Measurements from ENCODE around the gene EXOSC2. TPM values are rescaled to one million over a fixed set of nuclear protein-coding genes. Genes with fewer than 3 reads are reported as not detected.

EXOSC2 gene
- total and polyA plus RNA-seq, 2 donors (not counting 1 experiment from before 2014, with no cell fraction given): 22.0 to 29.6 TPM

DNA sequence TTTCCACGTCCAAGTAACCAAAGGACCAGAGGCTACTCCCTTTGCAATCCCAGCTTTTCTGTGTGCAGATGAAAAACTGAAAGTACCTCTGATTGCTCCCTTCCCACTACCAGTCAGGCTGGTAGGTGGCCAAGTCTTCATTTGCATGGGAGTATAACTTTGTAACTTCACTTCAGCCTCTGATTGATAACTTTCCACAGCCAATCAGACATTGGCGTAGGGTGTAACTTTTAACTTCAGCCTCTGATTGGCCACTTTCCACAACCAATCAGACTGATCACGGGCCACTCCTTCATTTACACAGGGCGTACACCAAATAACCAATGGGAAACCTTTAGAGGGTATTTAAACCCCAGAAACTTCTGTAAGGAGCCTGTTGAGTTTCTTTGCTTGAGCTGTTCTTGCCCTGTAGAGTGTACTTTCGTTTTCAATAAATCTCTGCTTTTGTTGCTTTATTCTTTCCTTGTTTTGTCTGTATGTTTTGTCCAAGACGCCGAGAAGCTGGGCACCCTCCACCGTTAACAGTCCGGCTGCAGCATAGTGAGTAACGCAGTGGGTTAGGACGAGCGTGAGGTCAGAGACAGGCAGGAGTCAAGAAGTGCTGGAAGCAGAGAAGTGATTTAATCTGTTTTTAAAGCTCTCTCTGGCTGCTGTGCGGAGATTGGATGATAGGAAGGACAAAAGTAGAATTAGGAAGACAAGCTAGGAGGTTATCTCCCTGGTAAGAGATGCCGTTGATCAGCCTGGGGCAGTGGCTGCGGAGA is 3.5 kb upstream of the EXOSC2 start:
- H3K4me1 ChIP-seq (ENCODE audit: control insufficient read depth, extremely low read depth, insufficient read depth, low read length): peaks cover 2% of the 10 kb centered on the region
- peak overlapping the region; percentile 74 for H2AFZ ChIP-seq (ENCODE audit: low read length)
- H3K9me3 ChIP-seq (ENCODE audit: control insufficient read depth, insufficient read depth, low read depth, low read length): no peaks in the 10 kb centered on the region
- peak; percentile 97 to 99 for DNase-seq (ENCODE audit: low read depth in 2 of 2)
- H3K79me2 ChIP-seq (ENCODE audit: control insufficient read depth, insufficient read depth, low read length): peaks cover 15% of the 10 kb centered on the region
- H3K36me3 ChIP-seq (ENCODE audit: control insufficient read depth, insufficient read depth, low read length): peaks cover 1% of the 10 kb centered on the region
- no peak for TF ChIP-seq EZH2 (IDR thresholded peaks at IDR 0.05; ENCODE audit: low read length, missing control alignments)
- TF ChIP-seq, protein P1, sequence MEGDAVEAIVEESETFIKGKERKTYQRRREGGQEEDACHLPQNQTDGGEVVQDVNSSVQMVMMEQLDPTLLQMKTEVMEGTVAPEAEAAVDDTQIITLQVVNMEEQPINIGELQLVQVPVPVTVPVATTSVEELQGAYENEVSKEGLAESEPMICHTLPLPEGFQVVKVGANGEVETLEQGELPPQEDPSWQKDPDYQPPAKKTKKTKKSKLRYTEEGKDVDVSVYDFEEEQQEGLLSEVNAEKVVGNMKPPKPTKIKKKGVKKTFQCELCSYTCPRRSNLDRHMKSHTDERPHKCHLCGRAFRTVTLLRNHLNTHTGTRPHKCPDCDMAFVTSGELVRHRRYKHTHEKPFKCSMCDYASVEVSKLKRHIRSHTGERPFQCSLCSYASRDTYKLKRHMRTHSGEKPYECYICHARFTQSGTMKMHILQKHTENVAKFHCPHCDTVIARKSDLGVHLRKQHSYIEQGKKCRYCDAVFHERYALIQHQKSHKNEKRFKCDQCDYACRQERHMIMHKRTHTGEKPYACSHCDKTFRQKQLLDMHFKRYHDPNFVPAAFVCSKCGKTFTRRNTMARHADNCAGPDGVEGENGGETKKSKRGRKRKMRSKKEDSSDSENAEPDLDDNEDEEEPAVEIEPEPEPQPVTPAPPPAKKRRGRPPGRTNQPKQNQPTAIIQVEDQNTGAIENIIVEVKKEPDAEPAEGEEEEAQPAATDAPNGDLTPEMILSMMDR (conservative IDR thresholded peaks at IDR 0.05 in 1 of 2, IDR thresholded peaks at IDR 0.05 in 1 of 2; ENCODE audit: low read depth in 1 of 2, low read length in 2 of 2): no peak
- H3K4me2 ChIP-seq (ENCODE audit: extremely low read depth, insufficient read depth, low read length): peak overlapping the region; percentile 90
- H3K27me3 ChIP-seq (ENCODE audit: control insufficient read depth, insufficient read depth, low read length): no peaks in the 10 kb centered on the region
- no peaks in the 10 kb centered on the region for H4K20me1 ChIP-seq (ENCODE audit: control insufficient read depth, extremely low read depth, insufficient read depth, low read length)
- H3K27ac ChIP-seq (ENCODE audit: insufficient read depth, low read length): peak overlapping the region; percentile 63
- H3K9ac ChIP-seq (ENCODE audit: insufficient read depth, low read length): no peak overlapping the region
- peak overlapping the region; percentile 51 to 66 (median 60) for H3K4me3 ChIP-seq (replicated peaks in 1 of 4; ENCODE audit: control extremely low read depth in 1 of 4, insufficient read depth in 1 of 4, low read depth in 3 of 4, low read length in 4 of 4)

DNA sequence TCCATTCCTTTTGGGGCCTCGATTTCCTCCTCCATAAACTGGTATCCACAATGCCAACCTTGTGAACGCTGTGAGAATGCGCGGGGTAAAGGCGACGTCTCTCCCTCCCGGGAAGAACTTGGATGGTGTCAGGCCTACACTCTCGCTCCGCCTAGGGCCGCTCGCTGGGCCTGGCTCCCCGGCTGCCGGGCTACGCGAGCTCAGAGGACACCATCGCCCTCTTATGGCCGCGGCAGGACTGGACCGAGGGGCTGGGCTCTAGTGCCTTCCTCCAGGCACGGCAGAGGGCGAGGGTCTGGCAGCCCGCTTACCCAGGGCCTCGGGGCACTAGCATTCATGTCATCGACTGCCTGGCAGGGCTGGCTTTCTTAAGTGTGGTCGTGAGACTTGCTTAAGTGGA is 1.3 kb upstream of the EXOSC2 start:
- H3K4me3 ChIP-seq (replicated peaks in 1 of 4; ENCODE audit: control extremely low read depth in 1 of 4, insufficient read depth in 1 of 4, low read depth in 3 of 4, low read length in 4 of 4): no peak overlapping the region

DNA sequence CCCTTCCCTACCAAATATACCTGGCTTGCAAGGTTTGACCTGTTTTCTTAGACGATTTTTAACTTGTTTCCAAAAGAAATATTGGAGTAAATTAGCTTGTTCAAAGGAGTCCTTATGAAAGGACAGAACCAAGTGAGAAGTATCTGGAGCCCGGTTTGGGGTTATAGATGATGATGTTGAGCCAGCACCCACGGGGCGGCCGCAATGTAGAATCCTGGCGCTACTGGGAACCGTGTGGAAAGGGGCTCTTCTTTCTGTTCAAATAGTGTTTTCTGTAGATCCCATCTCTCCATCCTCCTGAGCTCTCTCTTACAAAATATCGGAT is 517 bp upstream of the EXOSC2 start:
- peak overlapping the region; percentile 91 for H2AFZ ChIP-seq (ENCODE audit: low read length)
- H3K36me3 ChIP-seq (ENCODE audit: control insufficient read depth, insufficient read depth, low read length): peaks cover 8% of the 10 kb centered on the region
- H3K27me3 ChIP-seq (ENCODE audit: control insufficient read depth, insufficient read depth, low read length): no peaks in the 10 kb centered on the region
- peaks cover 3% of the 10 kb centered on the region for H3K4me1 ChIP-seq (ENCODE audit: control insufficient read depth, extremely low read depth, insufficient read depth, low read length)
- peaks cover 33% of the 10 kb centered on the region for H3K79me2 ChIP-seq (ENCODE audit: control insufficient read depth, insufficient read depth, low read length)
- TF ChIP-seq, protein P1 (conservative IDR thresholded peaks at IDR 0.05 in 1 of 2, IDR thresholded peaks at IDR 0.05 in 1 of 2; ENCODE audit: low read depth in 1 of 2, low read length in 2 of 2): no peak
- TF ChIP-seq EZH2 (IDR thresholded peaks at IDR 0.05; ENCODE audit: low read length, missing control alignments): no peak
- no peaks in the 10 kb centered on the region for H3K9me3 ChIP-seq (ENCODE audit: control insufficient read depth, insufficient read depth, low read depth, low read length)
- peak overlapping the region; percentile 46 to 73 (median 66) for H3K4me3 ChIP-seq (replicated peaks in 1 of 4; ENCODE audit: control extremely low read depth in 1 of 4, insufficient read depth in 1 of 4, low read depth in 3 of 4, low read length in 4 of 4)
- H3K4me2 ChIP-seq (ENCODE audit: extremely low read depth, insufficient read depth, low read length): peak overlapping the region; percentile 91
- DNase-seq (ENCODE audit: low read depth in 2 of 2): no peak
- peak overlapping the region; percentile 54 for H3K27ac ChIP-seq (ENCODE audit: insufficient read depth, low read length)
- H4K20me1 ChIP-seq (ENCODE audit: control insufficient read depth, extremely low read depth, insufficient read depth, low read length): no peaks in the 10 kb centered on the region
- H3K9ac ChIP-seq (ENCODE audit: insufficient read depth, low read length): no peak overlapping the region

More for the DNA sequence above, 1.3 kb upstream of the EXOSC2 start:
- Histone ChIP-seq H3K4me1 (ENCODE audit: control insufficient read depth, extremely low read depth, insufficient read depth, low read length) (peaks cover 3% of the 10 kb centered on the region), H3K9me3 (ENCODE audit: control insufficient read depth, insufficient read depth, low read depth, low read length) (no peaks in the 10 kb centered on the region), H3K27ac (ENCODE audit: insufficient read depth, low read length) (no peak overlapping the region), H2AFZ (ENCODE audit: low read length) (peak overlapping the region; percentile 26), H3K9ac (ENCODE audit: insufficient read depth, low read length) (no peak overlapping the region), H3K27me3 (ENCODE audit: control insufficient read depth, insufficient read depth, low read length) (no peaks in the 10 kb centered on the region), H3K79me2 (ENCODE audit: control insufficient read depth, insufficient read depth, low read length) (peaks cover 31% of the 10 kb centered on the region), H4K20me1 (ENCODE audit: control insufficient read depth, extremely low read depth, insufficient read depth, low read length) (no peaks in the 10 kb centered on the region), H3K36me3 (ENCODE audit: control insufficient read depth, insufficient read depth, low read length) (peaks cover 6% of the 10 kb centered on the region), H3K4me2 (ENCODE audit: extremely low read depth, insufficient read depth, low read length) (no peak overlapping the region)
- DNase-seq (ENCODE audit: low read depth in 2 of 2): peak in 1 of 2 donors; percentile 53
- TF ChIP-seq, protein P1 (conservative IDR thresholded peaks at IDR 0.05 in 1 of 2, IDR thresholded peaks at IDR 0.05 in 1 of 2; ENCODE audit: low read depth in 1 of 2, low read length in 2 of 2): no peak
- no peak for TF ChIP-seq EZH2 (IDR thresholded peaks at IDR 0.05; ENCODE audit: low read length, missing control alignments)
